HepG2 (cell line): ENCODE results near the gene DDR1. TPM values are rescaled to one million over a fixed set of nuclear protein-coding genes. Genes with fewer than 3 reads are reported as not detected.

ENCODE experiments used
- FOXC1 ChIP-seq: sonication (generic); formaldehyde crosslinking; IDR thresholded peaks from 2 replicates; pipeline ENCODE4 v1.8.0; 2022; ENCODE audit warnings: mild to moderate bottlenecking, missing genetic modification reagents, borderline replicate concordance
- HDAC1 ChIP-seq: sonication (generic); formaldehyde crosslinking; IDR thresholded peaks from 2 replicates; pipeline ENCODE4 v1.5.1; 2020; ENCODE audit warnings: mild to moderate bottlenecking, missing genetic modification reagents
- KAT7 ChIP-seq: IDR thresholded peaks from 2 replicates; pipeline ENCODE4 v1.6.1; 2018; ENCODE audit warnings: borderline replicate concordance, missing compliant biosample characterization
- MEF2D ChIP-seq: sonication (generic); formaldehyde crosslinking; IDR thresholded peaks from 2 replicates; pipeline ENCODE4 v1.5.1; 2020; ENCODE audit warnings: mild to moderate bottlenecking, missing genetic modification reagents
- PLRG1 ChIP-seq: fragments of 450-650 bp; conservative IDR thresholded peaks from 2 replicates; pipeline ENCODE4 v1.6.1; 2016
- ZNF496 ChIP-seq: sonication (generic); formaldehyde crosslinking; IDR thresholded peaks from 2 replicates; pipeline ENCODE4 v1.8.1; 2023; ENCODE audit warnings: mild to moderate bottlenecking, moderate library complexity, missing genetic modification reagents; ENCODE audit not compliant: insufficient replicate concordance
- ZSCAN21 ChIP-seq: sonication (generic); formaldehyde crosslinking; IDR thresholded peaks from 2 replicates; pipeline ENCODE4 v1.8.0; 2022; ENCODE audit warnings: mild to moderate bottlenecking, missing genetic modification reagents, moderate library complexity, borderline replicate concordance
- polyA plus RNA-seq, 8 experiments: library from polyadenylated mRNA; depleted of rRNA in 3 of 8; stranded (reverse) in 7 of 8; unstranded in 1 of 8; fragments of >200 nt; fragmentation: Illumina TruSeq in 4 of 8; extraction: Trizol in 4 of 8; gene quantifications; 2 replicates each; pipeline versions ENCODE4 v1.2.1 to v1.2.3, GENCODE V29; 2011 to 2016; ENCODE audit warnings: low read depth in 4 of 8, missing spikeins in 1 of 8, mixed read lengths in 1 of 8; ENCODE audit not compliant: insufficient read depth in 1 of 8
- total RNA-seq, 5 experiments: library from RNA; depleted of rRNA; stranded (reverse); fragments of >200 nt; fragmentation: Illumina TruSeq; extraction: Trizol; gene quantifications; 2 replicates each; pipeline ENCODE4 v1.2.3, GENCODE V29; 2016; ENCODE audit warnings: low read depth in 1 of 5
- TF ChIP-seq, protein P1 (sequence below): sonication (generic); formaldehyde crosslinking; IDR thresholded peaks from 2 replicates; pipeline ENCODE4 v1.5.0; 2020; ENCODE audit warnings: mild to moderate bottlenecking, missing genetic modification reagents

The DDR1 gene
- total and polyA plus RNA-seq, 2 of the 13 experiments (the other 11 are each of a cell fraction or from before 2014, with no cell fraction given): 16.7 to 20.2 TPM

DNA sequence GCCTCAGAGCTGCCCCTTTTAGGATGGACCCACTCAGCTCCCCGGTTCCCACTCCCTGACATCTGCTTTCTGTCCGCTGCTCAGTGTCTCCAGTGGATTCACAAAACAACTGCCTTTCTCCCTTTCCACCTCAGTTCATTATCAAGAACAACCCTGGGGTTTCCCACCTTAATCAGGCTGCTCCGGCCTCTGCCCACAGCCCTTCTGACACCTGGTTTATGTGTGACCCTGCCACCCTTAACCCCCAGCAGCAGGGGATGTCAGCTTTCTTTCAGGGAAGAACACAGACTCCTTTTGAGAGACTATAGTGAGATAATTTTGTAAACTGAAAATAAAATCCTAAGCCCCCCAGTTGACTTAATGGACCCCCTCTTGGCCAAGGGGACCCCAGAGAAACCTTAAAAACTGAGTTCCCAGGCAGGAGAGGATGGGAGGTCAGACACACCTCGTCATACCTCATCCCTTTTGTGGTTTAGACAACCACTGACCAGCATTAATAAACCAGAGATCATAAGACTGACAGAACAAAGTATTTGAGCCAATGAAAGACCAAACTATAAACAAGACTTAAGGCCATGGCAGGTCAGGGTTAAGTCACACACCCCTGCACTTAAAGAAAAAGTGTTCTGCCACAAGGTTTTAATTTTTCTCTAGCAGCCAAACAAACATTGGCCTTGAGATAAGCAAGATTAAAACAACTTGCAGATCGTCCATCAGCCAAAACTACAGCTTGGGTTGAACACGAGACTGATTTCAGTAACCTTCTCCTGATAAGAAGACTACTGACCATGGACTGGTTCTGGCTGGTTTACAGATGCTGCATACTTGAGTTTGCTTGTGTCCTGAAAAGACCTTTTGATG lies 42.4 kb upstream of the DDR1 start (continued):
- TF ChIP-seq, protein P1, sequence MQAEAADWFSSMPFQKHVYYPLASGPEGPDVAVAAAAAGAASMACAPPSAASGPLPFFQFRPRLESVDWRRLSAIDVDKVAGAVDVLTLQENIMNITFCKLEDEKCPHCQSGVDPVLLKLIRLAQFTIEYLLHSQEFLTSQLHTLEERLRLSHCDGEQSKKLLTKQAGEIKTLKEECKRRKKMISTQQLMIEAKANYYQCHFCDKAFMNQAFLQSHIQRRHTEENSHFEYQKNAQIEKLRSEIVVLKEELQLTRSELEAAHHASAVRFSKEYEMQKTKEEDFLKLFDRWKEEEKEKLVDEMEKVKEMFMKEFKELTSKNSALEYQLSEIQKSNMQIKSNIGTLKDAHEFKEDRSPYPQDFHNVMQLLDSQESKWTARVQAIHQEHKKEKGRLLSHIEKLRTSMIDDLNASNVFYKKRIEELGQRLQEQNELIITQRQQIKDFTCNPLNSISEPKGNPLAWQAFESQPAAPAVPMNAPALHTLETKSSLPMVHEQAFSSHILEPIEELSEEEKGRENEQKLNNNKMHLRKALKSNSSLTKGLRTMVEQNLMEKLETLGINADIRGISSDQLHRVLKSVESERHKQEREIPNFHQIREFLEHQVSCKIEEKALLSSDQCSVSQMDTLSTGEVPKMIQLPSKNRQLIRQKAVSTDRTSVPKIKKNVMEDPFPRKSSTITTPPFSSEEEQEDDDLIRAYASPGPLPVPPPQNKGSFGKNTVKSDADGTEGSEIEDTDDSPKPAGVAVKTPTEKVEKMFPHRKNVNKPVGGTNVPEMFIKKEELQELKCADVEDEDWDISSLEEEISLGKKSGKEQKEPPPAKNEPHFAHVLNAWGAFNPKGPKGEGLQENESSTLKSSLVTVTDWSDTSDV (CRISPR knock-in tag): no peak
- TF ChIP-seq FOXC1 (CRISPR knock-in tag): no peak
- TF ChIP-seq ZNF496 (CRISPR knock-in tag): no peak
- no peak for TF ChIP-seq PLRG1
- no peak for TF ChIP-seq ZSCAN21 (CRISPR knock-in tag)
- TF ChIP-seq MEF2D: no peak
- no peak for TF ChIP-seq HDAC1 (CRISPR knock-in tag)
- no peak for TF ChIP-seq KAT7 (CRISPR knock-in tag)
